ENCODE measurements around the gene PTPN4. TPM values are rescaled to one million over a fixed set of nuclear protein-coding genes. Genes with fewer than 3 reads are reported as not detected.
A peak's percentile ranks its signal among the peaks of the same experiment; 100 is the strongest.

The PTPN4 gene
- total and polyA plus RNA-seq, 2 of the 8 experiments (the other 6 are each of a cell fraction or from before 2014, with no cell fraction given): 28.5 to 105 TPM

- peak overlapping the region; percentile 71; the same call in 1 of the 2 replicates for H2BK5ac ChIP-seq (ENCODE audit: low read depth, low read length)
- no peak overlapping the region for H4K91ac ChIP-seq (replicated peaks; ENCODE audit: insufficient read length, low read length)
- H4K8ac ChIP-seq (ENCODE audit: extremely low read depth, insufficient read depth, low read length): no peak overlapping the region
- no peak overlapping the region for H3K4me2 ChIP-seq (ENCODE audit: insufficient read depth in 1 of 2, low read depth in 2 of 2, low read length in 2 of 2)
- H3K27ac ChIP-seq (ENCODE audit: low read depth, low read length): no peak overlapping the region
- no peak overlapping the region for H2AK5ac ChIP-seq (ENCODE audit: low read depth, low read length)
- H2AFZ ChIP-seq (ENCODE audit: low read length): no peak overlapping the region
- DNase-seq (ENCODE audit: low read depth in 1 of 2, low spot score in 2 of 2): no peak
- no peak overlapping the region for H4K5ac ChIP-seq (ENCODE audit: insufficient read length, low read depth, low read length)
- H3K27me3 ChIP-seq (replicated peaks in 1 of 4; ENCODE audit: control insufficient read depth in 3 of 4, extremely low read depth in 1 of 4, insufficient read depth in 3 of 4, low read length in 3 of 4): no peaks in the 10 kb centered on the region
- H3K79me1 ChIP-seq (ENCODE audit: low read depth, low read length): peaks cover 12% of the 10 kb centered on the region; the same call in 1 of the 2 replicates
- peaks cover 0 to 97% of the 10 kb centered on the region in 2 experiments; a peak in 3 of 4 replicates for H3K79me2 ChIP-seq (ENCODE audit: control insufficient read depth in 1 of 2, insufficient read depth in 2 of 2, low read length in 2 of 2)
- no peak overlapping the region for H3K23ac ChIP-seq (ENCODE audit: insufficient read length)
- H3K56ac ChIP-seq (replicated peaks; ENCODE audit: insufficient read length, low read depth, low read length): no peak overlapping the region
- WGBS, 2 experiments (ENCODE audit: extremely low coverage in 1 of 2, insufficient coverage in 1 of 2, insufficient read length in 1 of 2, insufficient replicate concordance in 2 of 2, low coverage in 1 of 2, low lambda C conversion rate in 2 of 2, missing lambda C conversion rate in 1 of 2): 85% methylated on average over 12 of the region's 12 CpGs; no CpG with 5 or more reads in 1 of the 2 experiments
- H3K9ac ChIP-seq (replicated peaks in 1 of 4; ENCODE audit: extremely low read depth in 1 of 4, low read depth in 3 of 4, low read length in 3 of 4): no peak overlapping the region
- peaks cover 0 to 9% (median 3%) of the 10 kb centered on the region in 4 experiments; a peak in 4 of 7 replicates for H3K4me1 ChIP-seq (replicated peaks in 1 of 4; ENCODE audit: control insufficient read depth in 3 of 4, insufficient read depth in 4 of 4, low read length in 3 of 4)
- FAIRE-seq: no peak
- no peak overlapping the region for H3K4ac ChIP-seq (replicated peaks; ENCODE audit: insufficient read length, low read depth, low read length)
- peaks cover 0 to 5% of the 10 kb centered on the region in 2 experiments for H4K20me1 ChIP-seq (replicated peaks in 1 of 2; ENCODE audit: control insufficient read depth in 1 of 2, insufficient read depth in 2 of 2, low read length in 2 of 2)
- no peak overlapping the region for H2BK20ac ChIP-seq (ENCODE audit: low read length)
- no peaks in the 10 kb centered on the region for H3K23me2 ChIP-seq (ENCODE audit: low read depth, low read length)
- ChIA-PET CTCF (ENCODE audit: partially characterized antibody) (interaction anchor here (0.6 to 2.0 kb wide), 5 partner anchors 9 to 338 kb away, joined by 3 to 5 read pairs (median 5); no protein-coding TSS in a partner anchor), POLR2A (ENCODE audit: partially characterized antibody) (no interaction called here)
- H2BK12ac ChIP-seq (ENCODE audit: low read depth, low read length): no peak overlapping the region
- no peak overlapping the region for H2BK15ac ChIP-seq (ENCODE audit: low read length)
- peaks cover under 1% of the 10 kb centered on the region in 2 experiments; a peak in 1 of 4 replicates for H3K9me3 ChIP-seq (ENCODE audit: insufficient read depth in 2 of 2, low read depth in 1 of 2, low read length in 1 of 2)
- H3K36me3 ChIP-seq (ENCODE audit: control insufficient read depth in 2 of 4, insufficient read depth in 4 of 4, low read length in 3 of 4): peaks cover 0 to under 1% (median under 1%) of the 10 kb centered on the region in 4 experiments; a peak in 2 of 8 replicates
- no peak overlapping the region for H3K18ac ChIP-seq (ENCODE audit: extremely low read depth, low read length)
- H3K14ac ChIP-seq (ENCODE audit: insufficient read length): no peak overlapping the region
- H2BK120ac ChIP-seq (replicated peaks; ENCODE audit: low read depth, low read length): no peak overlapping the region
- H3K4me3 ChIP-seq (ENCODE audit: extremely low read depth in 1 of 4, insufficient read depth in 2 of 4, low read depth in 3 of 4, low read length in 4 of 4): no peak overlapping the region
- TF ChIP-seq KDM4A (IDR thresholded peaks at IDR 0.05; ENCODE audit: low read depth, low read length, severe bottlenecking) (no peak), BACH1 (IDR thresholded peaks at IDR 0.05; ENCODE audit: low read length) (no peak), JUN (IDR thresholded peaks at IDR 0.05; ENCODE audit: low read depth, low read length) (no peak)
Measured at GRCh38 chr2:119837350-119837749, 77.6 kb downstream of the PTPN4 start.

All from H1 (cell line).